ENCODE data around the gene ATG4B. TPM values are rescaled to one million over a fixed set of nuclear protein-coding genes. Genes with fewer than 3 reads are reported as not detected.
"Not testable (repeated sequence)": the region's sequence is repeated elsewhere in the genome, so short reads cannot be mapped to it uniquely, and the experiment has no call there.

ATG4B gene
- total RNA-seq, 1 experiment from 2014 or later, result 78.0 TPM

GRCh38 chr2:241660593-241661213 is 23.2 kb downstream of the ATG4B start:
- peaks cover 24% of the 10 kb centered on the region for H3K36me3 ChIP-seq
- no peak for DNase-seq
- H3K27me3 ChIP-seq, result no peaks in the 10 kb centered on the region
- peaks cover 6% of the 10 kb centered on the region; the same call in 1 of the 2 replicates for H3K4me1 ChIP-seq
- H3K9me3 ChIP-seq (replicated peaks), result no peaks in the 10 kb centered on the region
- no peak overlapping the region for H3K4me3 ChIP-seq
- no peak overlapping the region for H3K27ac ChIP-seq

GRCh38 chr2:241662731-241663130 is 25.2 kb downstream of the ATG4B start:
- not testable (repeated sequence) for H3K27ac ChIP-seq; H3K4me3 ChIP-seq; H3K9me3 ChIP-seq (replicated peaks); DNase-seq; H3K27me3 ChIP-seq
- Histone ChIP-seq H3K4me1 (peaks cover 20% of the 10 kb centered on the region), H3K36me3 (peaks cover 14% of the 10 kb centered on the region)

GRCh38 chr2:241665731-241666440 is 28.4 kb downstream of the ATG4B start:
- peak overlapping the region; percentile 86 for H3K27ac ChIP-seq
- DNase-seq, result peak in 1 of 2 experiments; percentile 35
- H3K4me3 ChIP-seq, result peak overlapping the region; percentile 28
- H3K36me3 ChIP-seq, result no peaks in the 10 kb centered on the region
- no peaks in the 10 kb centered on the region for H3K9me3 ChIP-seq (replicated peaks)
- peaks cover 20% of the 10 kb centered on the region for H3K4me1 ChIP-seq
- H3K27me3 ChIP-seq, result no peaks in the 10 kb centered on the region

GRCh38 chr2:241666627-241667400 is 29.3 kb downstream of the ATG4B start:
- peaks cover 20% of the 10 kb centered on the region for H3K4me1 ChIP-seq
- DNase-seq, result peak; percentile 68 to 71
- no peak overlapping the region for H3K27ac ChIP-seq
- H3K27me3 ChIP-seq, result no peaks in the 10 kb centered on the region
- H3K9me3 ChIP-seq (replicated peaks), result no peaks in the 10 kb centered on the region
- H3K36me3 ChIP-seq, result no peaks in the 10 kb centered on the region
- no peak overlapping the region; the same call in 1 of the 2 replicates for H3K4me3 ChIP-seq

- no peak for DNase-seq
- Histone ChIP-seq H3K4me1 (peaks cover 20% of the 10 kb centered on the region), H3K27me3 (no peaks in the 10 kb centered on the region), H3K27ac (no peak overlapping the region), H3K4me3 (no peak overlapping the region), H3K36me3 (no peaks in the 10 kb centered on the region), H3K9me3 (replicated peaks) (no peaks in the 10 kb centered on the region)
Measured at GRCh38 chr2:241668354-241668753, 30.9 kb downstream of the ATG4B start.

- DNase-seq, result no peak
- peaks cover 20% of the 10 kb centered on the region for H3K4me1 ChIP-seq
- H3K27me3 ChIP-seq, result no peaks in the 10 kb centered on the region
- H3K9me3 ChIP-seq (replicated peaks), result no peaks in the 10 kb centered on the region
- H3K36me3 ChIP-seq, result no peaks in the 10 kb centered on the region
- H3K4me3 ChIP-seq, result no peak overlapping the region
- H3K27ac ChIP-seq, result no peak overlapping the region
Measured at GRCh38 chr2:241668839-241669238, 31.3 kb downstream of the ATG4B start.

- H3K4me1 ChIP-seq, result peaks cover 17% of the 10 kb centered on the region
Measured at GRCh38 chr2:241670333-241671110, 33.0 kb downstream of the ATG4B start.

GRCh38 chr2:241671457-241672240 is 34.2 kb downstream of the ATG4B start:
- H3K27ac ChIP-seq, result no peak overlapping the region
- peaks cover 5% of the 10 kb centered on the region for H3K4me1 ChIP-seq
- no peak for DNase-seq
- H3K36me3 ChIP-seq, result peaks cover 10% of the 10 kb centered on the region
- no peak overlapping the region for H3K4me3 ChIP-seq
- H3K27me3 ChIP-seq, result no peaks in the 10 kb centered on the region
- no peaks in the 10 kb centered on the region for H3K9me3 ChIP-seq (replicated peaks)

More at GRCh38 chr2:241670333-241671110, 33.0 kb downstream of the ATG4B start:
- no peak overlapping the region for H3K27ac ChIP-seq
- no peak overlapping the region for H3K4me3 ChIP-seq
- DNase-seq, result no peak
- H3K27me3 ChIP-seq, result no peaks in the 10 kb centered on the region
- H3K36me3 ChIP-seq, result peaks cover 3% of the 10 kb centered on the region; the same call in 1 of the 2 replicates
- H3K9me3 ChIP-seq (replicated peaks), result no peaks in the 10 kb centered on the region

GRCh38 chr2:241672243-241673188 is 35.0 kb downstream of the ATG4B start:
- Histone ChIP-seq H3K27ac (no peak overlapping the region), H3K9me3 (replicated peaks) (no peaks in the 10 kb centered on the region), H3K36me3 (peaks cover 19% of the 10 kb centered on the region), H3K27me3 (no peaks in the 10 kb centered on the region), H3K4me1 (no peaks in the 10 kb centered on the region), H3K4me3 (no peak overlapping the region)
- no peak for DNase-seq

GRCh38 chr2:241673189-241673663 is 35.7 kb downstream of the ATG4B start:
- H3K36me3 ChIP-seq, result peaks cover 23% of the 10 kb centered on the region
- no peak overlapping the region for H3K27ac ChIP-seq
- no peaks in the 10 kb centered on the region for H3K9me3 ChIP-seq (replicated peaks)
- no peaks in the 10 kb centered on the region for H3K4me1 ChIP-seq
- no peaks in the 10 kb centered on the region for H3K27me3 ChIP-seq
- H3K4me3 ChIP-seq, result no peak overlapping the region
- DNase-seq, result no peak

GRCh38 chr2:241673797-241674725 is 36.6 kb downstream of the ATG4B start:
- no peaks in the 10 kb centered on the region for H3K4me1 ChIP-seq
- H3K27me3 ChIP-seq, result no peaks in the 10 kb centered on the region
- H3K4me3 ChIP-seq, result no peak overlapping the region
- no peaks in the 10 kb centered on the region for H3K9me3 ChIP-seq (replicated peaks)
- H3K27ac ChIP-seq, result no peak overlapping the region
- DNase-seq, result no peak
- peaks cover 31% of the 10 kb centered on the region for H3K36me3 ChIP-seq

GRCh38 chr2:241675885-241676284 is 38.4 kb downstream of the ATG4B start:
- Histone ChIP-seq H3K4me1 (peaks cover 4% of the 10 kb centered on the region), H3K9me3 (replicated peaks) (no peaks in the 10 kb centered on the region), H3K27ac (no peak overlapping the region), H3K36me3 (peaks cover 46% of the 10 kb centered on the region), H3K4me3 (no peak overlapping the region), H3K27me3 (no peaks in the 10 kb centered on the region)
- no peak for DNase-seq

All from SJCRH30 (cell line).